Activated CD8-positive, alpha-beta T cell treated with anti-CD3 and anti-CD28 coated beads for 36 hours (primary cell): ENCODE results near the gene NCOA5. TPM values are rescaled to one million over a fixed set of nuclear protein-coding genes. Genes with fewer than 3 reads are reported as not detected.

Source experiments
- ATAC-seq: fragments of 200-7000 bp; cut with Tn5 transposase; one replicate; pipeline ENCODE4 v1.10.0; 2021; ENCODE audit warnings: mild to moderate bottlenecking, moderate library complexity
- CTCF ChIA-PET: fragments of 350-600 bp; sonication (Branson Sonifier 250); formaldehyde crosslinking; loops from one replicate; lab custom pipeline; 2021; ENCODE audit warnings: antibody characterized with exemption; lab: Charles Lee
- POLR2A ChIA-PET: fragments of 350-600 bp; sonication (Branson Sonifier 250); formaldehyde crosslinking; loops from one replicate; lab custom pipeline; 2021; ENCODE audit warnings: antibody characterized with exemption; lab: Charles Lee
- DNase-seq: peaks from one replicate; pipeline ENCODE4 v3.0.0-alpha.2; 2020
- H3K27ac Mint-ChIP-seq: one replicate; pipeline ENCODE4 v1.8.0; 2021; ENCODE audit warnings: mild to moderate bottlenecking, mixed read lengths
- H3K27me3 Mint-ChIP-seq: one replicate; pipeline ENCODE4 v1.8.0; 2021; ENCODE audit warnings: mixed read lengths
- H3K36me3 Mint-ChIP-seq: one replicate; pipeline ENCODE4 v1.8.0; 2021; ENCODE audit warnings: low read depth, mixed read lengths
- H3K4me1 Mint-ChIP-seq: one replicate; pipeline ENCODE4 v1.8.0; 2021; ENCODE audit warnings: low read depth, mixed read lengths
- H3K4me3 Mint-ChIP-seq: one replicate; pipeline ENCODE4 v1.8.0; 2021; ENCODE audit warnings: mild to moderate bottlenecking, moderate library complexity, mixed read lengths
- H3K9me3 Mint-ChIP-seq: one replicate; pipeline ENCODE4 v1.8.0; 2021; ENCODE audit warnings: mixed read lengths
- CTCF ChIP-seq: fragments of 200-600 bp; IDR thresholded peaks from one replicate; pipeline ENCODE4 v1.8.0; 2022; ENCODE audit warnings: antibody characterized with exemption, mild to moderate bottlenecking
- intact Hi-C: fragments of 100-400 bp; cut with micrococcal nuclease; formaldehyde crosslinking; loops from one replicate; pipeline ENCODE4 v1.10.0; 2022
- total RNA-seq, 2 experiments: library from RNA; stranded (reverse); gene quantifications; one replicate each; pipeline ENCODE4 v1.2.3, GENCODE V29; 2021

The NCOA5 gene
- total RNA-seq, 2 experiments from 2014 or later: 13.1 to 16.8 TPM

GRCh38 chr20:46034039-46034438 is 55.7 kb downstream of the NCOA5 start:
- ChIA-PET POLR2A (no interaction called here), CTCF (no interaction called here)
- intact Hi-C loops: no loop called here
- DNase-seq (no peak), ATAC-seq (no peak)
- TF ChIP-seq CTCF: no peak
- H3K27me3 Mint-ChIP-seq: peaks cover 41% of the 10 kb centered on the region
- no peaks in the 10 kb centered on the region for H3K4me1 Mint-ChIP-seq
- H3K27ac Mint-ChIP-seq: no peak overlapping the region
- no peaks in the 10 kb centered on the region for H3K36me3 Mint-ChIP-seq
- no peaks in the 10 kb centered on the region for H3K9me3 Mint-ChIP-seq
- H3K4me3 Mint-ChIP-seq: no peak overlapping the region

- ChIA-PET POLR2A (no interaction called here), CTCF (interaction anchor here (2.3 to 2.4 kb wide), 2 partner anchors 9 to 18 kb away, joined by 10 to 14 read pairs; no protein-coding TSS in a partner anchor)
- no peak for DNase-seq
- Mint-ChIP-seq H3K27me3 (peaks cover 52% of the 10 kb centered on the region), H3K36me3 (no peaks in the 10 kb centered on the region), H3K4me3 (no peak overlapping the region), H3K4me1 (no peaks in the 10 kb centered on the region), H3K27ac (no peak overlapping the region), H3K9me3 (no peaks in the 10 kb centered on the region)
- ATAC-seq: no peak
- intact Hi-C loops: no loop called here
- no peak for TF ChIP-seq CTCF
These were observed 58.0 kb downstream of the NCOA5 start for GRCh38 chr20:46031701-46032254.

- Mint-ChIP-seq H3K27me3 (peaks cover 55% of the 10 kb centered on the region), H3K27ac (no peak overlapping the region), H3K36me3 (no peaks in the 10 kb centered on the region), H3K9me3 (no peaks in the 10 kb centered on the region), H3K4me1 (no peaks in the 10 kb centered on the region), H3K4me3 (no peak overlapping the region)
- TF ChIP-seq CTCF: no peak
- POLR2A ChIA-PET: no interaction called here
- CTCF ChIA-PET: interaction anchor here (2.3 to 2.4 kb wide), 2 partner anchors 8 to 17 kb away, joined by 10 to 14 read pairs; no protein-coding TSS in a partner anchor
- no peak for DNase-seq
- ATAC-seq: no peak
- intact Hi-C loops: no loop called here
These were observed 58.7 kb downstream of the NCOA5 start for GRCh38 chr20:46031014-46031569.

- ChIA-PET POLR2A (no interaction called here), CTCF (interaction anchor here (4.7 kb wide), 1 partner anchor 17 kb away, joined by 25 read pairs; no protein-coding TSS in a partner anchor)
- no peaks in the 10 kb centered on the region for H3K36me3 Mint-ChIP-seq
- no peak overlapping the region for H3K4me3 Mint-ChIP-seq
- intact Hi-C loops: no loop called here
- no peaks in the 10 kb centered on the region for H3K4me1 Mint-ChIP-seq
- TF ChIP-seq CTCF: no peak
- no peak overlapping the region for H3K27ac Mint-ChIP-seq
- DNase-seq: no peak
- H3K27me3 Mint-ChIP-seq: peaks cover 58% of the 10 kb centered on the region
- ATAC-seq: no peak
- no peaks in the 10 kb centered on the region for H3K9me3 Mint-ChIP-seq
These were observed 59.3 kb downstream of the NCOA5 start for GRCh38 chr20:46030284-46031013.
